Measurements from ENCODE around the gene CRK.
"Not testable (repeated sequence)": the region's sequence is repeated elsewhere in the genome, so short reads cannot be mapped to it uniquely, and the experiment has no call there.

DNA sequence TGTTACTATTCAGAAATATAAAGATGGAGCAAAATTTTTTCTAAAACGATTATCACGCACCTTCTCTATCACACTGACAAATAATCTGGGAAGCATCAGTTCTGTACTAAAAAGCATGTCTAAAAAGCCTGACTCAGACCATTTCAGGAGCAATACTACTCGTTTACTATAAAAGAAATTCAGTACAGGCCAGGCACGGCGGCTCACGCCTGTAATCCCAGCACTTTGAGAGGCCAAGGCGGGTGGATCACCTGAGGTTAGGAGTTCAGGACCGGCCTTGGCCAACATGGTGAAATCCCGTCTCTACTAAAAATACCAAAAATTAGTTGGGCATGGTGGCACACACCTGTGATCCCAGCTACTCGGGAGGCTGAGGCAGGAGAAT lies 77.6 kb downstream of the CRK start:
- TF ChIP-seq POLR2A, POLR2AphosphoS5, EP300 (IDR thresholded peaks at IDR 0.05): not testable (repeated sequence)
- TF ChIP-seq, protein P1, sequence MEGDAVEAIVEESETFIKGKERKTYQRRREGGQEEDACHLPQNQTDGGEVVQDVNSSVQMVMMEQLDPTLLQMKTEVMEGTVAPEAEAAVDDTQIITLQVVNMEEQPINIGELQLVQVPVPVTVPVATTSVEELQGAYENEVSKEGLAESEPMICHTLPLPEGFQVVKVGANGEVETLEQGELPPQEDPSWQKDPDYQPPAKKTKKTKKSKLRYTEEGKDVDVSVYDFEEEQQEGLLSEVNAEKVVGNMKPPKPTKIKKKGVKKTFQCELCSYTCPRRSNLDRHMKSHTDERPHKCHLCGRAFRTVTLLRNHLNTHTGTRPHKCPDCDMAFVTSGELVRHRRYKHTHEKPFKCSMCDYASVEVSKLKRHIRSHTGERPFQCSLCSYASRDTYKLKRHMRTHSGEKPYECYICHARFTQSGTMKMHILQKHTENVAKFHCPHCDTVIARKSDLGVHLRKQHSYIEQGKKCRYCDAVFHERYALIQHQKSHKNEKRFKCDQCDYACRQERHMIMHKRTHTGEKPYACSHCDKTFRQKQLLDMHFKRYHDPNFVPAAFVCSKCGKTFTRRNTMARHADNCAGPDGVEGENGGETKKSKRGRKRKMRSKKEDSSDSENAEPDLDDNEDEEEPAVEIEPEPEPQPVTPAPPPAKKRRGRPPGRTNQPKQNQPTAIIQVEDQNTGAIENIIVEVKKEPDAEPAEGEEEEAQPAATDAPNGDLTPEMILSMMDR (IDR thresholded peaks at IDR 0.05), result not testable (repeated sequence)

Measured in sigmoid colon (tissue), 4 donors.